Measurements from ENCODE around the gene ADGRG6. TPM values are rescaled to one million over a fixed set of nuclear protein-coding genes. Genes with fewer than 3 reads are reported as not detected.
A peak's percentile ranks its signal among the peaks of the same experiment; 100 is the strongest.

ADGRG6 gene
- total RNA-seq, 1 experiment from 2014 or later: 98.7 TPM

- no peak for TF ChIP-seq CTCF (IDR thresholded peaks at IDR 0.05; ENCODE audit: insufficient read depth in 1 of 2, low read depth in 1 of 2, low read length in 1 of 2, severe bottlenecking in 1 of 2, unreplicated experiment in 1 of 2)
These were observed 29.8 kb downstream of the ADGRG6 start for GRCh38 chr6:142331601-142332000.

GRCh38 chr6:142332393-142333098 lies 30.7 kb downstream of the ADGRG6 start:
- DNase-seq: no peak
- Mint-ChIP-seq H3K9me3 (ENCODE audit: unreplicated experiment) (no peaks in the 10 kb centered on the region), H3K27ac (ENCODE audit: unreplicated experiment) (no peak overlapping the region), H3K4me3 (ENCODE audit: unreplicated experiment) (no peak overlapping the region), H3K27me3 (ENCODE audit: insufficient read depth, unreplicated experiment) (no peaks in the 10 kb centered on the region), H3K4me1 (ENCODE audit: low read depth, unreplicated experiment) (peaks cover 34% of the 10 kb centered on the region), H3K36me3 (ENCODE audit: insufficient read depth, unreplicated experiment) (no peaks in the 10 kb centered on the region)
- TF ChIP-seq CTCF (IDR thresholded peaks at IDR 0.05; ENCODE audit: insufficient read depth in 1 of 2, low read depth in 1 of 2, low read length in 1 of 2, severe bottlenecking in 1 of 2, unreplicated experiment in 1 of 2): no peak
- ChIA-PET POLR2A (no interaction called here), CTCF (no interaction called here)
- no TSS peak for BruUV-seq (replicated peaks)
- Histone ChIP-seq H3K4me1 (peaks cover 41% of the 10 kb centered on the region; the same call in 1 of the 2 replicates), H3K27me3 (replicated peaks; ENCODE audit: control insufficient read depth, insufficient read depth, low read length) (no peaks in the 10 kb centered on the region), H3K4me3 (ENCODE audit: low read depth, low read length) (no peak overlapping the region), H3K9me3 (no peaks in the 10 kb centered on the region), H3K36me3 (ENCODE audit: control insufficient read depth, insufficient read depth, low read length) (no peaks in the 10 kb centered on the region)
- intact Hi-C loops (cut with micrococcal nuclease; ENCODE audit: unreplicated experiment): no loop called here

More at GRCh38 chr6:142331601-142332000, 29.8 kb downstream of the ADGRG6 start:
- H3K36me3 Mint-ChIP-seq (ENCODE audit: insufficient read depth, unreplicated experiment): no peaks in the 10 kb centered on the region
- H3K4me1 ChIP-seq: peaks cover 48% of the 10 kb centered on the region; the same call in 1 of the 2 replicates
- H3K4me3 ChIP-seq (ENCODE audit: low read depth, low read length): no peak overlapping the region
- H3K4me3 Mint-ChIP-seq (ENCODE audit: unreplicated experiment): peak overlapping the region; percentile 4
- no peaks in the 10 kb centered on the region for H3K27me3 ChIP-seq (replicated peaks; ENCODE audit: control insufficient read depth, insufficient read depth, low read length)
- POLR2A ChIA-PET: no interaction called here
- intact Hi-C loops (cut with micrococcal nuclease; ENCODE audit: unreplicated experiment): loop anchor here (2.0 kb wide), 1 partner anchor 43 kb away; no protein-coding TSS in a partner anchor
- BruUV-seq (replicated peaks): no TSS peak
- H3K4me1 Mint-ChIP-seq (ENCODE audit: low read depth, unreplicated experiment): peaks cover 41% of the 10 kb centered on the region
- H3K27ac Mint-ChIP-seq (ENCODE audit: unreplicated experiment): no peak overlapping the region
- H3K9me3 Mint-ChIP-seq (ENCODE audit: unreplicated experiment): no peaks in the 10 kb centered on the region
- no peaks in the 10 kb centered on the region for H3K36me3 ChIP-seq (ENCODE audit: control insufficient read depth, insufficient read depth, low read length)
- no peaks in the 10 kb centered on the region for H3K27me3 Mint-ChIP-seq (ENCODE audit: insufficient read depth, unreplicated experiment)
- no peaks in the 10 kb centered on the region for H3K9me3 ChIP-seq
- CTCF ChIA-PET: interaction anchor here (0.7 kb wide), 1 partner anchor 893 kb away, joined by 3 read pairs; no protein-coding TSS in a partner anchor
- no peak for DNase-seq

- no peaks in the 10 kb centered on the region for H3K9me3 ChIP-seq
- H3K4me1 ChIP-seq: peaks cover 39% of the 10 kb centered on the region; the same call in 1 of the 2 replicates
- H3K36me3 ChIP-seq (ENCODE audit: control insufficient read depth, insufficient read depth, low read length): no peaks in the 10 kb centered on the region
- Mint-ChIP-seq H3K27ac (ENCODE audit: unreplicated experiment) (no peak overlapping the region), H3K4me1 (ENCODE audit: low read depth, unreplicated experiment) (peaks cover 30% of the 10 kb centered on the region), H3K4me3 (ENCODE audit: unreplicated experiment) (no peak overlapping the region), H3K27me3 (ENCODE audit: insufficient read depth, unreplicated experiment) (no peaks in the 10 kb centered on the region), H3K9me3 (ENCODE audit: unreplicated experiment) (no peaks in the 10 kb centered on the region), H3K36me3 (ENCODE audit: insufficient read depth, unreplicated experiment) (no peaks in the 10 kb centered on the region)
- H3K27me3 ChIP-seq (replicated peaks; ENCODE audit: control insufficient read depth, insufficient read depth, low read length): no peaks in the 10 kb centered on the region
- no peak for TF ChIP-seq CTCF (IDR thresholded peaks at IDR 0.05; ENCODE audit: insufficient read depth in 1 of 2, low read depth in 1 of 2, low read length in 1 of 2, severe bottlenecking in 1 of 2, unreplicated experiment in 1 of 2)
- ChIA-PET POLR2A (no interaction called here), CTCF (no interaction called here)
- intact Hi-C loops (cut with micrococcal nuclease; ENCODE audit: unreplicated experiment): no loop called here
- no peak overlapping the region for H3K4me3 ChIP-seq (ENCODE audit: low read depth, low read length)
- BruUV-seq (replicated peaks): no TSS peak
- DNase-seq: no peak
These were observed 31.6 kb downstream of the ADGRG6 start for GRCh38 chr6:142333431-142333830.

Measured in Caco-2 (cell line).